ENCODE measurements around the gene SPACDR.

Gene SPACDR

DNA sequence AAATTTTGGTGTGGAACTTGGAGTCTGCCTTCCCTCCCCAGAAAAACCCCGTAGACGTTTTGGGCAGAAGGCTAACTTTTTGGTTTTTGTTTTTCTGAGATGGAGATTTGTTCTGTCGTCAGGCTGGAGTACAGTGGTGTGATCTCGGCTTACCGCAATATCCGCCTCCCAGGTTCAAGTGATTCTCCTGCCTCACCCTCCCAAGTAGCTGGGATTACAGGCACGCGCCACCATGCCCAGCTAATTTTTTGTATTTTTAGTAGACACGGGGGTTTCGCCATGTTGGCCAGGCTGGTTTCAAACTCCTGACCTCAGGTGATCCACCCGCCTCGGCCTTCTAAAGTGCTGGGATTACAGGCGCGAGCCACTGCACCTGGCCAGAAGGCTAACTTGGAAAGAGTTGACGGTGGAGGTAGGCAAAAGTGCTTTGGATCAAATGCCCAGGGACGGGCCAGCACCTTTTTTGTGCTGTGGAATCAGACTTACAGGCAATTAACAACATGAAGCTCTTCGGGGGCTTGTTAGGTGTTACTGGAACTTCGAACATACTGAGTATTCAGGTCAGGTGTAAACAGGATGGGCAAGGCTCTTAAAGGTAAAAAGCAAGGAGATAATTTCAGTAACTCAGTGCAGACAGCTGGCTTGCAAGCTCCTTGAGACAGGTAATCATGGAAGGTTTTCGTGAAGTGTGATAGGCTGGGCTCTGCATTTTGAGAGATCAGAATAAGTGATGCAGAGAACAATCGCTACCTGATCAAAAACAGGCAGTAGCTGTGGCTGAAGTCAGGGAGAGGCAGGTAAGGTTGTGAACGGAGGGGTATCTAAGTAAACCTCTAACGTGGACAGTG is 29.5 kb downstream of the SPACDR start:
- no peak for DNase-seq (ENCODE audit: low read depth)

DNA sequence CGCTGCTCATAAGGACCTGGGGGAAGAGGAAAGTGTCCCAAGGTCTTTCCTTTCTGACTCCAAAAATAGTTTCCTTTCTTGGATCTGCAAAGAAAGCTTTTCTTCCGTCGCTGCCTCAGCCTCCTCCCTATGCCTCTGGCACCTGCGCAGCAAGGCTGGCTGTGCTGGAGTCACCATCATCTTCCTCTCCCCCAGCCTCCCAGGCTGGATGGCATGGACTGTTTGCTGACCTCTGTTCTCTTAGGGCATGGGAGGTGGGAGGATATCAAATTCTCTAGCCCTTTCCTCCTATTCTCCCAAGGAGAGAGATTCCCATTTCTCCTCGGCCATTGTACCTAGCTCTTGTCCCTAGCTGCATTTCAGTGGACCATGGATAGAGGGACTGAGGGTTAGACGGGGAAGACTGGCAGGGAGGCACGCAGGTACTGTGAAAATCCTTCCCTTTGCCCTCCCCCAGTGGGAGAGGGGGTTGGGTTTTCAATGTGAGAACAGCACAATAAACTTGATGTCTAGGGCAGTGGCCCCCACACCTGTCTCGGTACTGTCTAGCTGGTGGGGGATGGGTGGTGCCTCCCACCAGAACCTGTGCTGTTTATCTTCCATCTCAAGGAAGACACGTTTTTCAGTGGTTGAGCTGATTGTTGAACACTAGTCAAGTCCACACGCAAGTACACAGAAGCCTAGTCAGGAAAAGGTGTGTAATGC is 30.3 kb downstream of the SPACDR start:
- DNase-seq (ENCODE audit: low read depth), result no peak

DNA sequence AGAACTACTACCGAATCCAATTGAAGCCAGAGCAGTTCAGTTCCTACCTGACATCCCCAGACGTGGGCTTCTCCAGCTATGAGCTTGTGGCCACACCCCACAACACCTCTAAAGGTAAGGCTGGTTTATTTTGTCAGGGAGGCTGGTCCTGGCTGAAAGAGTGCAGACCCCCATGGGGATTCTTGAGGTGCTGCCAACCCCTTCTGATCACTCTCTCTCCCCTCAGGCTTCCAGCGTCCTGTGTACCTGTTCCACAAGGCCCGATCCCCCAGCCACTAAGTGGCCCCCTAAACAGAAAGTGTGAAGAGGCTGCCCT is 30.8 kb downstream of the SPACDR start:
- no peak for DNase-seq (ENCODE audit: low read depth)

DNA sequence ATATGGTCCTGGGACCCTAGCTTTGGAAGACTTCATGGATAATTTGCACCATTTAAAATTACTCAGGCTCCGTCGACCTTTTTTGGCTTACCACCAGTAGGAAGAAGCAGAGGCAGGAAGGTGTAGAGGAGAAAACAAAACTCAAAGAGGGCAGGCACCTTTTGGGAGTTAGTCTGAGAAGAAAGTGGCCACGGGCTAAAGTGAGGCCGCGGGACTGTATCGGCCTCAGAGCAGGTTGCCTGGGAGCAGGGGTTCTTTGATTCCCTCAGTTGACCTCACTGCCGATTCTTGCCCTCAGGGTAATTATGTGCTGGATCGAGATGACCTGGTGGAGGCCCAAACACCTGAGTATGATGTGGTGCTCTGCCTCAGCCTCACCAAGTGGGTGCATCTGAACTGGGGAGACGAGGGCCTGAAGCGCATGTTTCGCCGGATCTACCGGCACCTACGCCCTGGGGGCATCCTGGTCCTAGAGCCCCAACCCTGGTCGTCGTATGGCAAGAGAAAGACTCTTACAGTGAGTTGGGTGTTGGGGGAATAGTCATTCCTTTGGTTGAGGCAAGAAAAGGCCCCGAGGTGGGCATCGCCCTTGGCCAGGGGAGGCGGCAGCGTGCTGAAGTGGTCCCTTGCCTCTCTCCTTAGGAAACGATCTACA is 31.3 kb downstream of the SPACDR start:
- DNase-seq (ENCODE audit: low read depth), result no peak

DNA sequence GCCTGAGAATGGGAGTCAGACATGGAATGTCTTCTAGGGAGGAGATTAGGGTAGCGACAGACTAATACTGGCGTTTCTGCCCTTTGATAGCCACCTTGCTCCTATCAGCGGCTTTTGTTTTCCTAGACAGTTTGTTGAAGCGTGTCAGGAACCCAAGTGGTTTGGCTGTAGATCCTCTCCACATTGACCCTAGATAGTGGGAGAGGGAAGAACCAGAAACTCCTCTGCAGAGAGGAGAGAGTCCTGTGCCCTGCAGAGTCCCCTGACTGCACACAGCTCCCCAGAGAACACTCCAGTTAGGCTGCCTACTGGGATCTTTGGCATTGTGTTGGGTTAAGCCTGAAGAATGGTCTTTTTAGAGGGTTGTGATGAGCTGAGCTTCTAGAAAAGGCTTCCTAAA is 32.0 kb downstream of the SPACDR start:
- no peak for DNase-seq (ENCODE audit: low read depth)

DNA sequence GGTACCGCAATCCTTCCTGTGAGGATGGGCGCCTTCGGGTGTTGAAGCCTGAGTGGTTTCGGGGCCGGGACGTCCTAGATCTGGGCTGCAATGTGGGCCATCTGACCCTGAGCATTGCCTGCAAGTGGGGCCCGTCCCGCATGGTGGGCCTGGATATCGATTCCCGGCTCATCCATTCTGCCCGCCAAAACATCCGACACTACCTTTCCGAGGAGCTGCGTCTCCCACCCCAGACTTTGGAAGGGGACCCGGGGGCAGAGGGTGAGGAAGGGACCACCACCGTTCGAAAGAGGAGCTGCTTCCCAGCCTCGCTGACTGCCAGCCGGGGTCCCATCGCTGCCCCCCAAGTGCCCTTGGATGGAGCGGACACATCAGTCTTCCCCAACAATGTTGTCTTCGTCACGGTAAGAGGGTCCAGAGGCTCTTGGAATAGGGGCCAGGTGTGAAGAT is 32.7 kb downstream of the SPACDR start:
- no peak for DNase-seq (ENCODE audit: low read depth)

DNA sequence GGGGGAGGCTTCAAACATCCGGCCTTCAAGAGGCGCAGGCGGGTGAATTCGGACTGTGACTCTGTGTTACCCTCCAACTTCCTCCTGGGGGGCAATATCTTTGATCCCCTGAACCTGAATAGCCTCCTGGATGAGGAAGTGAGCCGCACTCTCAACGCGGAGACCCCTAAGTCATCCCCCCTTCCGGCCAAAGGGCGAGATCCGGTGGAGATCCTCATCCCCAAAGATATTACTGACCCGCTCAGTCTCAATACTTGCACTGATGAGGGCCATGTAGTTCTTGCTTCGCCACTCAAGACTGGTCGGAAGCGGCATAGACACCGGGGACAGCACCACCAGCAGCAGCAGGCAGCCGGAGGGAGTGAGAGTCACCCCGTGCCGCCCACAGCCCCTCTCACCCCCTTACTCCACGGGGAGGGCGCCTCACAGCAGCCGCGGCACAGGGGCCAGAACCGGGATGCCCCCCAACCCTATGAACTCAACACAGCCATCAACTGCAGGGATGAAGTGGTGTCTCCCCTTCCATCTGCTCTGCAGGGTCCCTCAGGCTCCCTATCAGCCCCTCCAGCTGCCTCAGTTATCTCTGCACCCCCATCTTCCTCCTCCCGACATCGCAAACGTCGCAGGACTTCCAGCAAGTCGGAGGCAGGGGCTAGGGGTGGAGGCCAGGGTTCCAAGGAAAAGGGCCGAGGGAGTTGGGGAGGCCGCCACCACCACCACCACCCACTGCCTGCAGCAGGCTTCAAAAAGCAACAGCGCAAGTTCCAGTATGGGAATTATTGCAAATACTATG is 33.4 kb downstream of the SPACDR start:
- DNase-seq (ENCODE audit: low read depth), result peak; percentile 23

DNA sequence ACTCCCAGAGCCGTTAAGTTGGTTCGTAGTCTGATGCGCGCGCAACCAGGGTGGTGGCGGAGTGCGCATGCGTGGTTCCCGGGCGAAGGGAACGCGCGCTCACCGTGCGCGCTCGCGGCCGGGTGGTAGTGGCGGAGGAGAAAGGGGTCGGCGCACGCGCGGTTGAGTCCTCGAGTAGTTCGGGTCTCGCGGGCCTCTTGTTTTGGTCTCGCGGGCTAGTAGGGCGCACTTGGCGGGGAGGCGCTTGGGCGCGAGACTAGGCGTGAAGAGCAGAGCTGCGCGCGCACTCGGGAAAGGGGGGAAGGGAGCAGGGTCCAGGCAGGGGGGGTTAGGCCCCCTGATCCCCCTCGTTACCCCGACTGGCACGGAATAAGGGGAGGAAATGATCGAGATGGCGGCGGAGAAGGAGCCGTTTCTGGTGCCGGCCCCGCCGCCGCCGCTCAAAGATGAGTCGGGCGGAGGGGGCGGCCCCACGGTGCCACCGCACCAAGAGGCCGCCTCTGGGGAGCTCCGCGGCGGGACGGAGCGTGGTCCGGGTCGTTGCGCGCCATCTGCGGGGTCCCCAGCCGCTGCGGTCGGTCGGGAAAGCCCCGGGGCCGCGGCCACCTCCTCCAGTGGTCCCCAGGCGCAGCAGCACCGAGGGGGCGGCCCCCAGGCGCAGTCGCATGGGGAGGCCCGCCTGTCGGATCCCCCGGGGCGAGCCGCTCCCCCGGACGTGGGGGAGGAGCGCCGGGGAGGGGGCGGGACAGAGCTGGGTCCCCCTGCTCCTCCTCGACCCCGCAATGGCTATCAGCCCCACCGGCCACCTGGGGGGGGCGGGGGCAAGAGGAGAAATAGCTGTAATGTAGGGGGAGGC is 34.2 kb downstream of the SPACDR start, which contains the start of gene MEPCE:
Gene MEPCE (plus strand): TSS at position 195 of the 856 bp plus-strand sequence. CDS start 188 bp downstream, at position 383.
- peak; percentile 95 for DNase-seq (ENCODE audit: low read depth)

DNA sequence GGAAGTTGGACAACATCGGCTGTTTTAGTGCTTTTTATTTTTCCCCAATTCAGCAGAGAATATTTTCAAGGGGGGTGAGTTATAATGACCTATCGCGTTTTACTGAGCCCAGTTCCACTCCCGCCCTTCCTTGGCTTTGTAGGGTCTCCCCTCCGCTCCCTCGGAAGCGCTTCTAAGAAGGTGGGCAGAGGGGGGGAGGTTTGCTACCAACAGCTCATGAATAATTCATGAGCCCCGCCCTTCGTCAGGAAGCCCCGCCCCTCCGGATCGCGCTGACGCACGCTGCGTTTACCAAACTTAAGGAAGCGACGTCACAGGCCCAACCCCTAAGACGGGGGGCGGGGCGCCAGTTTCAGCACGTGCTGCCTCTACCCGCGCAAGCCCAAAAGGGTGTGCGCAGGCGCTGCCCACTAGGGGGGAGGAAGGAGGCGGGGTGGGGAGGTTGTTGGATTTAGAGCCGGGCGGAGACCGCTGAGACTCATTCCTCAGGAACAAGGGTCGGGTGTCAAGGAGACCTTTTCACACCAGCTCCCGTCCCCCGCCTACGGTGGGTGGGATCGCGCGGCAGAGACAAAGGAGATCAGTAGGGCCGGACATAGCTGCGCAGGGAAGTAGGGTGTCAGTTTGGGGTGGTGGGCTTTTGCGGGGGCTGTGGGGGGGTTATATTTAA is 35.0 kb downstream of the SPACDR start:
- DNase-seq (ENCODE audit: low read depth), result peak; percentile 100

DNA sequence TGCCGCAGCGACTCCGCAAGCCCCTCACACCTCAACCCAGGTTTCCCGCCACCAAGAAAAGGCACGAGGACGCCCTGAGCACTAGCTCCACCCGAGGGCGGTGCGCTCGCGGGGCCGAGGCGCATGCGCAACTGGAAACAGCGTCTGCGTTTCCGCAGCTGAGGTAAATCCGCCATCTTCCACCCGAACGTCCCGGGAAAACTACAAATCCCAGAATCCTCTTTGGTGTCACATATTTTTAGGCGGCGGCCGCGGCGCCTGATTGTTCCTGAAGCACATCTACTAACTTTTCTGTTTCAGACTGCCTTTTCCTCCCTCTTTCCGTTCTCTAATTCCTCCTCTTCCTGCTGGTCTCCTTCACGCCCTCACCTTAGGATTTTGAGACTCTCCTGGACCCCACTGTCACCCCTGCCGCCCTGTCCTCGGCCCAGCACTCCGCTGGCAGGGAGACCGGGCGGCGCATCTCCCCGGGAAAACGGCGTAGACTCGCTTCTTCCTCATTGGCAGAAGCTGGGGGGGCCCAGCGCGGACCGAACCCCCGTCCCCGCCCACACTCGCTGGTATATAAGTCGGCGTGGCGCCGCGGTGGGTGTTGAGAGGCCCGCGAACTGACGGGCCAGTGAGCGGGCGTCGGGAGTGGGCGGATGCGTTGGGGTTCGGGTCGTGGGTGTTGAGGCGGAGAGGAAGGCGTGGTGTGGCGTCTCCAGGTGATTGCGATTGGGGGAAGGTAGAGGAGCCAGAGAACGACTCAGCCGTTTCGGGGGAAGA is 35.7 kb downstream of the SPACDR start, which contains the start of gene ZCWPW1:
Gene ZCWPW1 (minus strand): TSS at position 505 of the 768 bp plus-strand sequence. CDS start 8,054 bp downstream, outside the sequence.
- peak; percentile 98 for DNase-seq (ENCODE audit: low read depth)

DNA sequence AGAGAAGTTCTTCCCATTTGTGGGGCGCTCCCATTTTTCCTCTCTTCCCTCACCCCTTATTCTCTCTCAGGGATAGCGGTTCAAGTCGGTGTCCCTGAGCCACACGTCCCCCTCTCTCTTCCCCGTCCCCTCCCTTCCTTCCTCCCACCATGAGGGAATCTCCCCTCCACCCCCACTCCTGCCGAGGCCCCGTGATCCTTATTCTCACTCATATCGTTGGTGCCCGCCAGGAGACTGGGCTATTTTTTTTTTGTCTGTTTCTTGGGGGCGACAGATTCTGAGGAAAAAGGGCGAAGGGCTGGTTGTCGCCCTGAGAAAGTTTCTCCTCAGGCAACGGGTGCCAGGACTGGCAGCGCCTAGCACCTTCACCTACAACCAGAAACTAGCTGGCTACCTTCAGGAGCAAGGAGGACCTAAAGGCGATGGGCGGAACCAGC is 36.3 kb downstream of the SPACDR start:
- no peak for DNase-seq (ENCODE audit: low read depth)

DNA sequence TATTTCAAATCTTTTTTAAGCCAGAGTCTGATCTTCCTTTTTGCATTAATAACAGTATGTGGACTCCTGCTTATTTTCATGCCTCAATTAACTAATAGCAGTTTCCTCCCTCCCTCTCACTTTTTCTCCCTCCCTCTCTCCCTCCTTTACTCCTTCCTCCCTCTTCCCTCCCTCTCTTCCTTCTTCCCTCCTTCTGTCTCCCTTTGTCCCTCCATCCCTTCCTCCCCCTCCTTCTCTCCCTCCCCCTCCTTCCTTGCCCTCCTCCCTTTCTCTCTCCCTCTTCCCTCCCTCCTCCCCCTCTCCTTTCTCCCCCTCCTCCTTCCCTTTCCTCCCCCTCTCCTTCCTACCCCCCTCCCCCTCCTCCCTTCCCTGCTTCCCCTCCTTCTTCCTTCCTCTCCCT is 37.5 kb downstream of the SPACDR start:
- DNase-seq (ENCODE audit: low read depth), result no peak

DNA sequence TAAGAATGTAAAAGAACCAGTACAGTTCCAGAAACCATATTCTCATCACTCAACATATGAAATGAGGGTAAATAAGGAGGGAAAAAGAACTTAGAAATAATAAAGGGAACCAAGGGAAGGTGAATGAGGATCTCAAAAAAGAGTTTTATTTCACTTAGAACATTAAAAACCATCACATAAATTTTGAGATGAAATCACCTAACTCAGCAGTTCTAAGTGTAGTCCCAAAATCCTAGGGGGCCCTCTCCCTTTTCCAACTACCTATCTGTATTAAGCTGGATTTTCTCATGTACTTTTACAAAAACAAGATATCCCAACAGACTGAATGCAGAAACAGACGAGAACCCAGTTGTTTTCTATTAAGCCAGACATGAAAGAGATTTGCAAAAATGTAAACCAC is 38.7 kb downstream of the SPACDR start:
- no peak for DNase-seq (ENCODE audit: low read depth)

DNA sequence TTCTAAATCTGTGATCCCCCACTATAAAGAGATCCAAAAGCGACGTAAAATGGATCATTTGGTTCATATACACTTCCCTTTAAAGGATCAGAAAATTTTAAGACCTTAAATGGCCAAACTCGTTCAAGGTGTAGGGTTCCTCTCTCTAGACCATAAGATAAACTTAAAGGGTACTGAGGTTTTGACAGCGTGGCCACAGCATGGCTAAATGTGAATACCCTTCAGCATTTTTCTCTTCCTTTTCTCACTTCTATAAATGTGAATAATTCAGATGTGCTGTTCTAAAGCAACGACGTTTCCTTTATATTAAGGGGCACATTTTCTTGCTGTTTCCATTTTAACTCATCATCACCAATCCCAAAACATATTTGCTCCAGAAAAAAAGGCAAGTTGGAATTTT is 40.7 kb downstream of the SPACDR start:
- DNase-seq (ENCODE audit: low read depth), result no peak

DNA sequence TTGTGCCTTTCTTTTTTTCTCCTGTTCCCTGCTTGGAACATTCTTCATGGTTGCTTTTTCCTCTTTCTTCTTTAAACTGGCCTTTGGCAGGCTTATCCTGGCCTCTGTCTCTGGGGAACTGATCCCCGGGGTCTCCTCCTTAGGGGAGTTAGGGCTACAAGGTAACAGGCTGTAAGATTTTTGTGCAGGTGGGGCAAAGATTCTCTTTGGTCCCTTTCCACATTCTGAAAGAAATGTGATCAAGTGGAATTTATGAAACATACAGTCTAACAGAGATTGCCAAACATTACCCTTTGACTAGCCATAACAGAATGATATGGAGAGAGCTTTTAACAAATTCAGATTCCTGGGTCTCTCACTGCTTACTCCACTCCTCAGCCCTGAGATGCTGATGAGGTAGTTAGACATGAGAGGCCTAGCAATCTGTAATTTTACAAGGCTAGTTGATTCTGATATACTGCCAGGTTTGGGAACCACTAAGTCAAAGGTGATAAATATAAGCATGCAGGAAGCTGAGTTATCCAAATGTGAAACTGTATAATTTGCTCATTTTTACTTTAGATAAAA is 44.3 kb downstream of the SPACDR start:
- DNase-seq (ENCODE audit: low read depth), result no peak

DNA sequence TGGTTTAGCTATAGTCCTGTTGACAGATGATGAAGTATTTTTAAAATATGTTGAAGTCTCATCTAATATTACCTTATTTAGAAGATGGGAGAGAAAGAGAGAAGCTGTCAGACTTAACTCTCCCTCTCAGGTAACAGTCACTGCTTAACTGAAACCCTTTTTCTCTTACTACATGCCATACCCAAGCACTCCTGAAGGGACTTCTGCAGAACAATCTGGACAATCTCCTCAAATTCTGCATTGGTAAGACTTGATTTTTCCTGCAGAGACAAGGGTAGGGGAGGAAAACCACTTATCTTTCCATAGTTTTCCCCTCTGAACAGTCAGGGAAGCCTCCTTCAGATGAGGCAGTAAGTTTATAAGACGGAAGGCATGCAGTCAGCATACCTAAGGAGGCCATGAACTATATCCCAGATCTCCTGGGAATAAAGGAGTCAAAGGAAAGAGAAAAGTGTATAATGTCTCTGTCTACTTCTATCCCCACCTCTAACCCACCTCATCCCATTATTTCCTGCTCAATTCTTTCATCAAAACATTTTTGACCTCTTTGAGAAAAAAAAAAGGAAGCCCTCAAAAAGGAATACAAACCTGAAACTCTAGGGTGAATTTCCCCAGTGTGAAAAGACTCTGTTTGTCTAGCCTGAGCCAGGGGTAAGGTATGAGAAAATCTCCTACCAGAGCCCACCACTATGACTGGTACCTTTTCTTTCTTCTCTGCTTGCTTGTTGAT is 45.0 kb downstream of the SPACDR start:
- no peak for DNase-seq (ENCODE audit: low read depth)

DNA sequence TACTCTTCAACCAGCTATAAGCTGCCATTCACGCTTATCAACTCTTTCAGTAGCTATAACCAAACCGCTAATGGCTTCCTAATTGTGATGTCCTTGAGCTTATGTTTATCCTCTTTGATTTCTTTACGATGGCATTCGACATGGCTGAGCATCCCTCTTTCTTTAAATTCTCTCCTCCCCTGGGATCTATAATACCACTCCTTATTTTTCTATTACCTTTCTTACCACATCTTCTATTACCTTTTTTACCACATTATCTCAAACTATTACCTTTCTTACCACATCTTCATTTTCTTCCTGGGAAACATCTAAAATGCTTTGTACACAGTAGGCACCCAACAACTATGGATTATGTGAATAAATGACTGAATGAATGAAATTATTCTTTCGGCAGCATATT is 48.6 kb downstream of the SPACDR start:
- DNase-seq (ENCODE audit: low read depth), result no peak

DNA sequence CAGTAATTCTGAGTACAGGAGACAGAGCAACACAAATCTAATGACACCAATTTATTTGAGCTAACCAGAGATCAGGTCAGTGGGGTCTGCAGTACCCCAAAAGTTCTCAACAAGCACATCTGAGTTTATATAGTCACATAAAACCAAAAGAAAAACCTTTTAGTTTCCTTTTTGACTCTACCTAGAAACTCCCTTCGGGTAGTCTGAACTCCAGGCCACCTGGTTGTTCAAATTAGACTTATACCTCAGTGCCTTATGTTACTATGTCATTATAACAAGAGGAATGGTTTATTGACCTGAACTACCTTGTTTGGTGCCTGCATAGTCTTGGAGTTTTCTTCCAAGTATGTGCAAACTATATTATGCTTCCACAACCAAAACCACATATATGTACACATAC is 50.2 kb downstream of the SPACDR start:
- no peak for DNase-seq (ENCODE audit: low read depth)

DNA sequence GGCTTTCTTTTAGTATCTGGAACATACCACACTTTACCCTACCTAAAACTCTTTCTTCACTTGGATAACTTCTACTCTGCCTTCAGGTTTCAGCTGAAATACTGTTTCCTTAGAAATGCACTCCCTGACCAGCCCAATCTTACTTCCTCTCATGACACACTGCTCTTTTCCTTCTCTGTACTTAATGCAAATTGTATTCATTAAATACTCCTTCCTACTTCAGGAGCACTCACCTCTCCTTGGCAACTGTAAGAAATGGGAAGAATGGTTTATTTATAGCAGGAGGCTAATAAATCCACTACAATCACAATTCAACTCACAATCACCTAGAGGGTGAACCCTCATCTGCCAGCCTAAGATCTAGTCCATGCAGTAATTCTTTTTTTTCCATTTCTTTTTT is 50.7 kb downstream of the SPACDR start:
- DNase-seq (ENCODE audit: low read depth), result no peak

Measured in fibroblast of gingiva (primary cell).